H9 (cell line): ENCODE data around the gene ISY1. TPM values are rescaled to one million over a fixed set of nuclear protein-coding genes. Genes with fewer than 3 reads are reported as not detected.

Experiments used
- DNase-seq: peaks from one replicate; pipeline ENCODE4 v3.0.0-alpha.2; 2017
- H2AFZ ChIP-seq: one replicate; pipeline ENCODE4 v1.6.1; 2013; ENCODE audit warnings: mild to moderate bottlenecking, low read length, control low read depth, moderate library complexity
- H2AK5ac ChIP-seq: 2 replicates; pipeline ENCODE4 v1.6.1; 2013; ENCODE audit warnings: low read length, control low read depth, mixed read lengths; ENCODE audit not compliant: insufficient read length
- H2BK120ac ChIP-seq: one replicate; pipeline ENCODE4 v1.6.1; 2013; ENCODE audit warnings: low read depth, mild to moderate bottlenecking, low read length, control low read depth, inconsistent platforms; ENCODE audit not compliant: poor library complexity, severe bottlenecking
- H2BK12ac ChIP-seq: 2 replicates; pipeline ENCODE4 v1.6.1; 2013; ENCODE audit warnings: low read length, control low read depth, mixed read lengths, low read depth; ENCODE audit not compliant: insufficient read length
- H2BK15ac ChIP-seq: 2 replicates; pipeline ENCODE4 v1.6.1; 2013; ENCODE audit warnings: low read depth, low read length, control low read depth
- H2BK20ac ChIP-seq: one replicate; pipeline ENCODE4 v1.6.1; 2013; ENCODE audit warnings: low read depth, mild to moderate bottlenecking, low read length, control low read depth, inconsistent platforms; ENCODE audit not compliant: poor library complexity, severe bottlenecking
- H2BK5ac ChIP-seq: 2 replicates; pipeline ENCODE4 v1.6.1; 2013; ENCODE audit warnings: low read length, control low read depth, mixed read lengths; ENCODE audit not compliant: insufficient read length
- H3K14ac ChIP-seq: 2 replicates; pipeline ENCODE4 v1.6.1; 2013; ENCODE audit warnings: low read length, control low read depth; ENCODE audit not compliant: insufficient read depth
- H3K18ac ChIP-seq: 2 replicates; pipeline ENCODE4 v1.6.1; 2013; ENCODE audit warnings: low read depth, mild to moderate bottlenecking, mixed read lengths, low read length, control low read depth; ENCODE audit not compliant: insufficient read length
- H3K23ac ChIP-seq: 2 replicates; pipeline ENCODE4 v1.6.1; 2013; ENCODE audit warnings: low read length, control low read depth, mixed read lengths, low read depth; ENCODE audit not compliant: insufficient read length
- H3K23me2 ChIP-seq: 2 replicates; pipeline ENCODE4 v1.6.1; 2013; ENCODE audit warnings: low read depth, mild to moderate bottlenecking, mixed read lengths, low read length, control low read depth; ENCODE audit not compliant: insufficient read length, poor library complexity, severe bottlenecking
- H3K27ac ChIP-seq: 2 replicates; pipeline ENCODE4 v1.5.1; 2013; ENCODE audit warnings: low read length, control low read depth, mixed read lengths, low read depth; ENCODE audit not compliant: insufficient read length
- H3K27me3 ChIP-seq: 2 replicates; pipeline ENCODE4 v1.6.1; 2013; ENCODE audit warnings: low read length, control low read depth, inconsistent platforms; ENCODE audit not compliant: insufficient read depth
- H3K4ac ChIP-seq: 2 replicates; pipeline ENCODE4 v1.6.1; 2013; ENCODE audit warnings: low read depth, mild to moderate bottlenecking, control low read depth, inconsistent platforms, low read length, moderate library complexity
- H3K4me1 ChIP-seq: 2 replicates; pipeline ENCODE4 v1.6.1; 2013; ENCODE audit warnings: low read length, control low read depth, inconsistent platforms; ENCODE audit not compliant: insufficient read depth
- H3K4me2 ChIP-seq: 2 replicates; pipeline ENCODE4 v1.6.1; 2013; ENCODE audit warnings: low read length, control low read depth, mixed read lengths; ENCODE audit not compliant: insufficient read length, insufficient read depth
- H3K56ac ChIP-seq: 2 replicates; pipeline ENCODE4 v1.6.1; 2013; ENCODE audit warnings: low read depth, mild to moderate bottlenecking, mixed read lengths, low read length, control low read depth; ENCODE audit not compliant: insufficient read length
- H3K79me1 ChIP-seq: 2 replicates; pipeline ENCODE4 v1.6.1; 2013; ENCODE audit warnings: low read depth, mild to moderate bottlenecking, moderate library complexity, low read length, control low read depth, inconsistent platforms; ENCODE audit not compliant: insufficient read depth, poor library complexity, severe bottlenecking
- H3K79me2 ChIP-seq: 2 replicates; pipeline ENCODE4 v1.6.1; 2013; ENCODE audit warnings: low read length, control low read depth, inconsistent platforms; ENCODE audit not compliant: insufficient read depth
- H3K9ac ChIP-seq: 2 replicates; pipeline ENCODE4 v1.6.1; 2013; ENCODE audit warnings: low read length, control low read depth, mixed read lengths; ENCODE audit not compliant: insufficient read length; ENCODE audit errors: extremely low read depth
- H3K9me3 ChIP-seq: one replicate; pipeline ENCODE4 v1.6.1; 2013; ENCODE audit warnings: low read depth, low read length, inconsistent platforms; ENCODE audit not compliant: control insufficient read depth
- H3T11ph ChIP-seq: one replicate; pipeline ENCODE4 v1.6.1; 2013; ENCODE audit warnings: mild to moderate bottlenecking, low read length, control low read depth, inconsistent platforms
- H4K20me1 ChIP-seq: one replicate; pipeline ENCODE4 v1.6.1; 2013; ENCODE audit not compliant: control insufficient read depth, insufficient read length, insufficient read depth
- H4K5ac ChIP-seq: 2 replicates; pipeline ENCODE4 v1.6.1; 2013; ENCODE audit warnings: low read depth, mild to moderate bottlenecking, mixed read lengths, low read length, control low read depth; ENCODE audit not compliant: insufficient read length
- H4K8ac ChIP-seq: replicated peaks from 2 replicates; pipeline ENCODE4 v1.6.1; 2013; ENCODE audit warnings: low read length, control low read depth, mixed read lengths, low read depth; ENCODE audit not compliant: insufficient read length
- H4K91ac ChIP-seq: 2 replicates; pipeline ENCODE4 v1.6.1; 2013; ENCODE audit warnings: low read depth, mild to moderate bottlenecking, moderate library complexity, mixed read lengths, low read length, control low read depth; ENCODE audit not compliant: insufficient read length
- H3K27ac Mint-ChIP-seq, 3 experiments: 2 replicates in 2 of 3; 3 replicates in 1 of 3; pipeline ENCODE4 v1.8.0; 2020 to 2021; ENCODE audit warnings: mixed read lengths in 3 of 3, mild to moderate bottlenecking in 1 of 3, moderate library complexity in 1 of 3
- H3K27me3 Mint-ChIP-seq: 2 replicates; pipeline ENCODE4 v1.8.0; 2021; ENCODE audit warnings: low read depth, mild to moderate bottlenecking, moderate library complexity, mixed read lengths
- H3K36me3 Mint-ChIP-seq, 3 experiments: 2 replicates in 2 of 3; 3 replicates in 1 of 3; pipeline ENCODE4 v1.8.0; 2020 to 2021; ENCODE audit warnings: low read depth in 3 of 3, mixed read lengths in 3 of 3; ENCODE audit not compliant: insufficient read depth in 1 of 3
- H3K4me1 Mint-ChIP-seq, 2 experiments: 2 replicates each; pipeline ENCODE4 v1.8.0; 2020; ENCODE audit warnings: mixed read lengths in 2 of 2
- H3K4me3 Mint-ChIP-seq, 2 experiments: 2 replicates in 1 of 2; 3 replicates in 1 of 2; pipeline ENCODE4 v1.8.0; 2020 to 2021; ENCODE audit warnings: mild to moderate bottlenecking in 2 of 2, mixed read lengths in 2 of 2, moderate library complexity in 1 of 2
- H3K9me3 Mint-ChIP-seq, 2 experiments: 2 replicates in 1 of 2; 3 replicates in 1 of 2; pipeline ENCODE4 v1.8.0; 2020; ENCODE audit warnings: mild to moderate bottlenecking in 2 of 2, mixed read lengths in 2 of 2, moderate library complexity in 1 of 2
- WGBS: extraction: QIAGEN DNeasy Blood & Tissue Kit; methylation state at CpG from one replicate; pipeline ENCODE4 v1.1.7; 2013; ENCODE audit warnings: missing lambda C conversion rate, low lambda C conversion rate, mixed read lengths; ENCODE audit not compliant: insufficient read length; ENCODE audit errors: extremely low coverage; 5-methylcytosine and 5-hydroxymethylcytosine counted together
- total RNA-seq: library from RNA; stranded (reverse); gene quantifications from 2 replicates; pipeline ENCODE4 v1.2.1, GENCODE V29; 2021
- TF ChIP-seq, protein P1 (sequence below): fragments of 200-600 bp; sonication (generic); conservative IDR thresholded peaks from 3 replicates; pipeline ENCODE4 v1.8.0; 2021; ENCODE audit warnings: antibody characterized with exemption, mild to moderate bottlenecking

Gene ISY1
- total RNA-seq, 1 experiment from 2014 or later: 28.1 TPM

DNA sequence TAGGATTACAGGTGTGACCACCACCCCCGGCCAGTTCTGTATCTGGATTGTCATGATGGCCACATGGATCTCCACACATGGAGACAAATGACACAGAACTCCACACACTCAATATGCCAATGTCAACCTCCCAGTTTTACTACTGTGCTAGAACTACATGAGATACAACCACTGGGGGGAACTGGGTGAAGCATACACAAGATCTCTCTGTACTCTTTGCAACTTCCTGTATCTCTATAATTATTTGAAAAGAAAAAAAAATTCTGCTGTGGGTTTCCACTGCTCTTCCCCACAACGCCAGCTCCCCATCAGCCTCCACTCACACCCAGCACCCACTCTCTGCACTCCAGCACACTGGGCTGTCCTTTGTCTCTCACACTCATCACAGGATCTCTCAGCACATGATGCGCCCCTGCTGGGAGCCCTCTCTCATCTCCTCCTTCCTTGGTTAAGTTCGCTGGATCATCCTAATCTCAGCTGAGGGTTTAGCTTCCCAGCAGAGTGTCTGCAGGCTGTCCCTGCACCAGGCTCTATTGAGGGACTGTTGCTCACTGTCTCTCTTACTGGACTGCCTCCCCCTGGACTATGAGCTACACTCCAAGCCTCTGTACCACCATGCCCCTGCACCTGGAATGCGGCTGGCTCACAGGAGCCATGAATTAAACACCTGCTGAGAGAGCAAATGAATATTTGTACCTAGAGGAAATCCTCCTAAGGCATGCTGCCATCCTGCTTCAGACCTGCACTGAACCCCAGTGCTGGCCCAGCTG, 28.6 kb downstream of the ISY1 start:
- Mint-ChIP-seq H3K4me1 (no peaks in the 10 kb centered on the region), H3K36me3 (peaks cover 10 to 65% (median 50%) of the 10 kb centered on the region in 3 experiments; a peak in 6 of 7 replicates), H3K27ac (peak overlapping the region in 1 of 3 experiments; percentile 14; a peak in 3 of 7 replicates), H3K27me3 (no peaks in the 10 kb centered on the region), H3K9me3 (no peaks in the 10 kb centered on the region), H3K4me3 (no peak overlapping the region)
- Histone ChIP-seq H3K4me2 (no peak overlapping the region), H3K9me3 (no peaks in the 10 kb centered on the region), H3K27me3 (no peaks in the 10 kb centered on the region), H4K91ac (no peak overlapping the region), H3K18ac (no peak overlapping the region), H3K79me1 (no peaks in the 10 kb centered on the region), H3K23ac (no peak overlapping the region), H4K8ac (no peak overlapping the region), H2BK120ac (no peak overlapping the region), H2BK5ac (no peak overlapping the region), H3K23me2 (no peaks in the 10 kb centered on the region), H3K9ac (no peak overlapping the region), H2AK5ac (no peak overlapping the region), H2BK12ac (no peak overlapping the region), H2BK15ac (no peak overlapping the region), H3K56ac (no peak overlapping the region), H2AFZ (no peak overlapping the region), H4K20me1 (no peaks in the 10 kb centered on the region), H3K4me1 (no peaks in the 10 kb centered on the region), H4K5ac (no peak overlapping the region), H3K14ac (no peak overlapping the region), H3K4ac (no peak overlapping the region), H2BK20ac (no peak overlapping the region), H3T11ph (no peak overlapping the region), H3K79me2 (no peaks in the 10 kb centered on the region), H3K27ac (no peak overlapping the region)
- TF ChIP-seq, protein P1, sequence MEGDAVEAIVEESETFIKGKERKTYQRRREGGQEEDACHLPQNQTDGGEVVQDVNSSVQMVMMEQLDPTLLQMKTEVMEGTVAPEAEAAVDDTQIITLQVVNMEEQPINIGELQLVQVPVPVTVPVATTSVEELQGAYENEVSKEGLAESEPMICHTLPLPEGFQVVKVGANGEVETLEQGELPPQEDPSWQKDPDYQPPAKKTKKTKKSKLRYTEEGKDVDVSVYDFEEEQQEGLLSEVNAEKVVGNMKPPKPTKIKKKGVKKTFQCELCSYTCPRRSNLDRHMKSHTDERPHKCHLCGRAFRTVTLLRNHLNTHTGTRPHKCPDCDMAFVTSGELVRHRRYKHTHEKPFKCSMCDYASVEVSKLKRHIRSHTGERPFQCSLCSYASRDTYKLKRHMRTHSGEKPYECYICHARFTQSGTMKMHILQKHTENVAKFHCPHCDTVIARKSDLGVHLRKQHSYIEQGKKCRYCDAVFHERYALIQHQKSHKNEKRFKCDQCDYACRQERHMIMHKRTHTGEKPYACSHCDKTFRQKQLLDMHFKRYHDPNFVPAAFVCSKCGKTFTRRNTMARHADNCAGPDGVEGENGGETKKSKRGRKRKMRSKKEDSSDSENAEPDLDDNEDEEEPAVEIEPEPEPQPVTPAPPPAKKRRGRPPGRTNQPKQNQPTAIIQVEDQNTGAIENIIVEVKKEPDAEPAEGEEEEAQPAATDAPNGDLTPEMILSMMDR: no peak
- no CpG with 5 or more reads among the region's 5 CpGs for WGBS
- DNase-seq: no peak
